CD4-positive, alpha-beta T cell treated with Interleukin-4 for 1 hour (primary cell): Measurements from ENCODE around the gene NEB.
"Not testable (repeated sequence)": the region's sequence is repeated elsewhere in the genome, so short reads cannot be mapped to it uniquely, and the experiment has no call there.

Source experiments
- DNase-seq, 2 donors: peaks; one replicate each; pipeline ENCODE4 v3.0.0-alpha.2; 2020 to 2022

The NEB gene

GRCh38 chr2:151757861-151758260 lies 23.6 kb upstream of the NEB start:
- no peak for DNase-seq

GRCh38 chr2:151756820-151757219 lies 22.5 kb upstream of the NEB start:
- no peak for DNase-seq

DNA sequence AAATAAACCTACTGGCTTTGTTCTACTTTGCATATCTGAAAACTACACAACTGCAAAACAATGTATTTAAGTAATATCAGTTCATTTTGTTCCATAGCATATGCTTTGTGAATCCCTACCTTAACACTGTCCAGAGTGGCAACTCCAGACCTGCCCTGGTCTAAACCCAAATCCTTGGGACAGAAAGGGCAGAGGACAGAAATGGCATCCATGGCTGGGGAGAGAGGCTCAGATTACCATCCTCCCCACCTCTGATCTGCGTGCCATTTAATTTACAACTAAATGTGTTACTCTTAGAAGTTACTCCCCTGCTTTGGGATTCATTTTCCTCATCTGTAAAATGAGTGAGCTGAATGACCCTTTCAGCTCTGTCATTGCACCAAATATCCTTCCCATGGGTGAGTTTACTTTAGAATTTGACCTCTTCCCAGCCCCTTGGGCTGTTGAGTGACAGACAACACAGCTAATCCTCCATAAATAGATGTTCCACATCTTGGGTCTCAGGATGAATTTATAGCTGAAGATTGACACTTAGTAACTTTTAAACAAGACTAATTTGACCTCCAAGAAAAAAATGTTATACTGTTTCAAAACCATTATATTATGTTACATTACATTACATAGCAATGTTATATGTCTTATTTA lies 20.1 kb upstream of the NEB start:
- no peak for DNase-seq

DNA sequence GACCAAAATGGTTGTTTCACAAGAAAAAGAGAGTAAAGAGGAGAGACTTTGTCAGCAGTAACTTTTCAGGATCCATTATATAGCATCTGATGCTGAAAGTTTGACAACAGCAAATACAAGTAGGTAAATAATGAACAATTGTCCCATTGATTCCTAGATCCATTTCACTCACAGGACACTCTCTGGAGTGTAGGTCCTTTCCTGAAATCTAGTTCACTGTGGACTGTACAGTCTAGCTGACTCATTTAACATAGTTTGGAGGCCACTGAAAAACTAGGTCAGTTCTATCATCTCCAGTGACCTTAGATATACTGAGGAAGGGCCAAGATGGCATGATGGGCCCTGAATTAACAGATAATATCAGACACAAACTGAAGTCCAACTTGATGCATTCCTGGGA lies 19.3 kb upstream of the NEB start:
- no peak for DNase-seq

DNA sequence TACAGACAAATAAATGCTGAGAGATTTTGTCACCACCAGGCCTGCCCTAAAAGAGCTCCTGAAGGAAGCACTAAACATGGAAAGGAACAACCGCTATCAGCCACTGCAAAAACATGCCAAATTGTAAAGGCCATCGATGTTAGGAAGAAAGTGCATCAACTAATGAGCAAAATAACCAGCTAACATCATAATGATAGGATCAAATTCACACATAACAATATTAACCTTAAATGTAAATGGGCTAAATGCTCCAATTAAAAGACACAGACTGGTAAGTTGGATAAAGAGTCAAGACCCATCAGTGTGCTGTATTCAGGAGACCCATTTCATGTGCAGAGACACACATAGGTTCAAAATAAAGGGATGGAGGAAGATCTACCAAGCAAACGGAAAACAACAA lies 11.0 kb upstream of the NEB start:
- DNase-seq = not testable (repeated sequence)

- no peak for DNase-seq
These were observed 3.9 kb downstream of the NEB start for GRCh38 chr2:151730262-151730975.

DNA sequence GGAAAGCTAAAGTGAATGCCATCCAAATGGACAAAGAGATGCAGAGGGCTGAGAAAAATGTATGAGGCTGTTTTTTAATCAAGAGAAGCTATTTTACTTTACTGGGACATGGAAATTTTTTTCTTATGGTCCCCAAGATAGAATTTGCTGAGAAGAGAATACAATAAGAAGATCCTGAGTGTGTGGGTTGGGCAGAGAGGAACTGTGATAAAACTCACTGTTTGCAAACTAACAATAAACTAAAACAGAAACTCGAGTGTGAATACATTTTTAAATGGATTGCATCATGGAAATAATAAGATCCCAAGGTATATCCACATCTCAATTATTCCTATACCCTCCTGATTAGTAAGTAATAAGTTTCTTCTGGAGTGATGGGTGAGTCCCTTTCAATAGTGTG lies 4.4 kb downstream of the NEB start:
- DNase-seq = no peak

DNA sequence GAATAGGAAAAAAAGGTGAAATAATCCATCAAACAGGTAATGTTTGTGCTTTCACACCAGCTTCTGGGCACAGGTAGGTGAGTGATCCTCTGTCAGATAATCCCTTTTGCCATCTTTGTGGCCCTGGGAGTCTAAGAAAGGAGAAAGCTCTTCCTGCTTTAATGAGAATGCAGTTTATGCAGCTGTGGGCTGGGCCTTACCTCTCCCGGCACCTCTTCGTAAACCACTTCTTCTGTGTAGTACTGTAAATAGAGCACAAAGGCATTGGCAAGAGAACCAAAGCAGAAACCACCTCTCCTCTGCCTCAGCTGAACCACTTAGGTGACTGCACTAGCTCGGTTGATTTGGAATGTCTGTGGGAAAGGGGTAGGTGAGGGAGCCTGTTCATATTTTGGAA lies 4.9 kb downstream of the NEB start:
- no peak for DNase-seq

DNA sequence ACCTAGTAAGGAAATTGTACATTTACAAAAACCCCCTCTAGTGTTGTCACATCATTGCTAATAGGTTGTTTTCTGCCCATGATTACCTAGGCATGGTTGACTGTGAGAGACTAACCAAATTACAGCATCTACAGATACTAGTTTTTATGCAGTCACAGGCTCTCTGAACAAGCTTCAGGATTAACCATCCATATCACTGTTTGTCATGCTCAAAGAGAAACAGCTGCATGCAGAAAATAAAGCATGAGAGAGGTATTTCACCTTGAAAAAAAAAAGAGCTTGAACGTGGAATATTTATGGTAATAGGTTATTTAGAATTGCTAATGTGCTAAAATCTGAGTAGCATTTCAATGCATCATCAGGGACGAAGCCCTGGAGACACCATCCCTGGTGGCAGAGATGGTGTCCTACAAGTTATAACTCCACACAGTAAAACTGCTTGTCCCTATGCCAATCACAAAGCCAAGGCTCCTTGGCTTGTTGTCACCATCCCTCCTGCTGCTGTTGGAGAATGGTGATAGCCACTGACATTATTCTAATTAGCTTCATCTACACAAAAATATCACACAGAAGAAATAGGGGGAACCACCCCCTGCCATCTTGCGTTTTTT lies 5.4 kb downstream of the NEB start:
- no peak for DNase-seq

DNA sequence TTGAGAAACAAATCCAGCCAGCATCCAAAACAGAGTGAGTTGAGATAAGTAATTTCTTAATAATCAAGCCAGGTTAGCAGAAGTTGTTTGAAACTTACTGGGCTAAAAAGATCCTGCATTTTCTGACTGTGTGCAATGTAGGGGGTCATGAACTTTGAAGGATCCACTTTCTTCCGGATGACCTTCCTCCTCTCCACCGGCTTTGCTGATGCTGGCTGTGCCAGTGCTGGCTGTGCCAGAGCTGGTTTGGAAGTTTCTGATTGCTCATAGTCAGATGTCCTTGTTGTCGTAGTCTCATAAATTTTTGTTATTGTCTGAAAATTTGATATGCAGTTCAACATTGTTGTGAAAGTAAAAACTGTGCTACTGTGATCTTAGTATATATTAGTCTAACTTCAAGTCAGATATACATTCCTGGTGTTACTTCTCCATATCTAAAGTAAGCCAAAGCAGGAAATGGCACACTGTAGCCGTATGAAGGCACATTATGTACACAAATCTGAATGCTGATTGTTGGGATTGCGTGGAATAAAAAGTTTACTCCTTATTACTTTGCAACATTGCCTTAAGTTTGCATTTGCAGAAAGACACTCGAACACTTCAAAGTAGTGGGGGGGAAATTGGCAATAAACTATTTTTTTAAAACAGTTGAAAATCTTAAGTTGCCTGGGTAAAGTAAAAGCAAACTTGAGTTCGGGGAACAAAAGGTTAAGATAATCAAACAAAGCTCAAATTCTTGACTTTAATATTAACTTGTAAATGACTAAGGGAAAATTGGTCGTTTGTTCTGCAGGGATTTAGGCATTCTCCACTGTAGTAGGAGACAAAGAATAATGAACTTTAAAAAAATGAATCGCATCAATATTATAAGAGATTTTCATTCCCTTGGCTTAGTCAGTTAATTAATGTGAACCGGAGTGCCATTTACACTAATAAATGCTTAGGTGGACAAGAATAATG lies 6.4 kb downstream of the NEB start:
- no peak for DNase-seq

DNA sequence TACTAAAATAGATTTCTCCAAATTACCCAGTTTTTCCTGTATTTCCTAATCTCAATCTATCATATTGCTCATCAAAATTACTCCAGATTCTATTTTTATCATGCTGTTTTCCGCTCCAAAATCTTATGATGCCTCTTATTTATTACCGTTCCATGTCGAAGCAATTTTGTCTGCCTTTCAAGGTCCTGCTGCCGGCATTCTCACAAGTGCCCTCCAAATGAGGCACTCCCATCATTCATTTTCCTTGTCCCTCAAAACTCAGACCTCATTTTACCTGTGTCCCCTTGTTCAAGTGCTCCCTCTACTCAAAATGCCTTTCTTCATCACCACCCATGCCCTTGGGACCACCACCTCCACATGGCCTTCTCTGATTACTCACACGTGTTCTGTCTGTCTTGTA lies 13.1 kb downstream of the NEB start:
- no peak for DNase-seq

- DNase-seq = no peak
These were observed 13.8 kb downstream of the NEB start for GRCh38 chr2:151720521-151720920.

- DNase-seq = no peak
These were observed 15.5 kb downstream of the NEB start for GRCh38 chr2:151718796-151719195.

DNA sequence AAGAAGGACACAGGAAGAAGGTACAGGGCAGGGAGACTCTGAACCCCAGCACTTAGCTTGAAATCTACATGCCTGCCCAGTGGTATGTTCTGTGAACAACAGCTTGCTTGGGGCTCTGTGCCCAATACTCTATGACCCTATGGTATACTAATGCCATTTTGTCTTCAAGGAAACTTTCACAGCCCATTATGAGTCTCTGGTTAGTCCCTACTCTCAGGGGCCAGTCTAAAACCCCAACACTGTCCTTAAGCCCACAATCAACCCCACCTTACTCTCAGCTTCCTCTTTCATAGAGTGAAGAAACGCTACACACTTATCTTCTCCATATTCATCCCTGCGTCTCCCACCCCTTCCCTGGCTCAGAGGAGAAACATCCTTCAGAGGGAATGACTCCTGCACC lies 16.0 kb downstream of the NEB start:
- no peak for DNase-seq

DNA sequence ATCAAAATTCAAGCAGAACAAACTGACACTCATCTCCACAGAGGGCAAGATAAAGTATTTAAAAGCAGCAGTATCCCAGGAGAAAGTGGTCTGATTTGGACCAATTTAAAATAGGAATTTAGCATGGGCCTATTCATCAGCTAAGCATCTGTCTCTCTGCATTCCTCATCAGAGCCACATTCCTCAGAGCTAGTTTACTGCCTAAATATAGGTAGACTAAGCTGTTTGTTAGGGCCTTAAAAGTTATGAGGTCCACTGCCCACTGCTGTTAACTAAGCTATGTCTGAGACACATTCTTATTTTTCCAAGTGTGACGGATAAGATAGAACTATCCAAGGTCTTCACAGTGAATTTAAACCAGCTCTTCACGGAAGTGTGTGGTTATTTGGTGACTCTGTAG lies 17.6 kb downstream of the NEB start:
- no peak for DNase-seq

DNA sequence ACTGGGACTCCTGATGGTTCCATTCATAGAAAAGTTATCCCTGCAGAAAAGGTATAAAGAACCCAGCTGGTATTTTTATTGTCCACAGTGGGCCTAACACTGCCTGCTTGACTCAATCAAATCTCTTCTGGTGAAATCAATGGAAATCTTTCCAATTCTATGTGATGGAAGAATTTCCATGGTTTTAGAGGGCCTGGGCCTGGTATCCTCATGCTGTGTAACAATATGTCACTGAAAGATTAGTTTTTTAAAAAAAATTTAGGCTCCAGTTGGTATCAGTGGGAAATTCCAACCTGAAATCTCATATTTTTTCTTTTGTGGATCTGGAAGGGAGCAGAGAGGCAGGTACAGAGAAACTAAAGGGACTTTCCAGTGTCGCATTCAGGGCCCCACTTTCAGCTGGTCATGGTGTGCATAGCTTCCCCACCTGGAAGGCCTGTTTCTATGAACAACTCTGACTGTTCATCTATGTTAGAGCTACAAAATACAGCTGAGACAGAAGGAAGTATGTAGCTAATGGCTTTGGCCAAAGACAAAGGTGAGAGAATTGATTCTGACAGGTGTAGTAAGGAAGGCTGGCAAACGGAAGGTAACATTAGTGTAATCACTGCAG lies 20.9 kb downstream of the NEB start:
- DNase-seq = no peak

- no peak for DNase-seq
These were observed 23.3 kb downstream of the NEB start for GRCh38 chr2:151711025-151711424.

DNA sequence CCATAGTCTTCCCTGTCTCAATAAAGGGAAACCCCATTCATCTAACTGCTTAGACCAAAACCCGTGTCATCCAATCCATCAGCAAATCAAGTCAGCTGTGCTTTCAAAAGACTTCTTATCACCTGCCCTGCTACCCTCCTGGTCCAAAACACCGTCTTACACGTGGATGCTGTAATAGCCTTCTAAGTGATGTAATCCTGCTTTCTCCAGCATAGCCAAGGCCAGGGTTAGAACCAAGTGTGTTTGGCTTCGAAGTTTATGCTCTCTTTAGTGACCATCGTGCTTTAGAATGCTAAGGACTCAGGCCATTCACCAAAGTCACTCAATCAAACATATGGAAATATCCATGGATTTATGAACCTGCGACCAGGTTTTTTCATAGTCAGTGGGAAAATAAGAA lies 25.5 kb downstream of the NEB start:
- DNase-seq = no peak

DNA sequence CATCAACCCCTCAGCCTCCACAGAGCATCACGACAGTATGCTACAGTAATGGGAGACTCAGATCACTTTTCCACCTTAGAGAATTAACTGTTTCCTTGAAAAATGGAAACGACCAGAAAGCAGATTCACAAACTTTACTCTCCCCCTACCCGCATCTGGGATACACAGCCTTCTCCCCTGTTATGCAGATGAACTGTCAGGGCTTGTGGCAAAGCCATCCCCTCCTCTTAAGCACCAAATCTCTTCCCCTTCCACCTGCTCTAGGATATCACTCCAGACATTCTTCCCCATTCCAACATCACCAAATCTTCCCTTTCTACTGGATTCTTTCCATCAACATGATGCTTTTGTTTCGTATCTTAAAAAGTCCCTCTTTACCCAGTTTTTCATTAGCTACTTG lies 26.4 kb downstream of the NEB start:
- DNase-seq = no peak

DNA sequence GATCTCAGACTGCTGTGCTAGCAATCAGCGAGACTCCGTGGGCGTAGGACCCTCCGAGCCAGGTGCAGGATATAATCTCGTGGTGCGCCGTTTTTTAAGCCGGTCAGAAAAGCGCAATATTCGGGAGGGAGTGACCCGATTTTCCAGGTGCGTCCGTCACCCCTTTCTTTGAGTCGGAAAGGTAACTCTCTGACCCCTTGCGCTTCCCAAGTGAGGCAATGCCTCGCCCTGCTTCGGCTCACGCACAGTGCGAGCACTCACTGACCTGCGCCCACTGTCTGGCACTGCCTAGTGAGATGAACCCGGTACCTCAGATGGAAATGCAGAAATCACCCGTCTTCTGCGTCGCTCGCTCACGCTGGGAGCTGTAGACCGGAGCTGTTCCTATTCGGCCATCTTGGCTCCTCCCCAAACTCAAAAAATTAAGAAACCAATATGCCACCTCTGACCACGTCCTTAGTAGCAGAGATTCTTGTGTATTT lies 29.8 kb downstream of the NEB start:
- DNase-seq = not testable (repeated sequence)

GRCh38 chr2:151698134-151698533 lies 36.1 kb downstream of the NEB start:
- DNase-seq = not testable (repeated sequence)

GRCh38 chr2:151695778-151696177 lies 38.5 kb downstream of the NEB start:
- DNase-seq = no peak

DNA sequence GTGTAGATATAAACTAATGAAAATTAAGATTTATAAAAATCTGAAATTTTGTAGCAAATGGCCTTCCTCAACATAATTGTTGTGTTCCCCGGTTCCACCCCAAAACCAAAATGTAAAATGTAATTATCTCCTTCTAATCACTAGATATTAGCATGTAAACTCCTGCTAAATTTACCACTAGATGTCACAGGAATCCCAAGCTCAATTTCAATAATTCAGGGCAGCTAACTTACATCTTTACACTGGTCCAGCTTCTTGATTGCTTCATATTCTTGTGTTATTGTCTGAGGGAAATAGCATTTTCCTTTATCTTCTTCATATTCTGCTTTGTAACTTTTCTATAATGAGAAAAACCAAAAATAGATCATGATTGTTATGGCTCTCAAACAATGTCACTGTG lies 42.6 kb downstream of the NEB start:
- DNase-seq = no peak
